SK-N-SH treated with all-trans-retinoic acid at 6 μM for 48 hours (cell line): ENCODE measurements around the gene RFX8.
A peak's percentile ranks its signal among the peaks of the same experiment; 100 is the strongest.

ENCODE experiments used
- ATAC-seq: fragments of 200-7000 bp; cut with Tn5 transposase; 3 replicates; pipeline ENCODE4 v1.9.1; 2020; ENCODE audit warnings: mild to moderate bottlenecking, moderate library complexity
- ARNTL ChIP-seq: fragments of 450-650 bp; formaldehyde crosslinking; IDR thresholded peaks from 2 replicates; pipeline ENCODE4 v1.5.0; 2020; ENCODE audit warnings: low read depth, mild to moderate bottlenecking, moderate library complexity, borderline replicate concordance
- BACH2 ChIP-seq: fragments of 250-450 bp; sonication (Bioruptor Pico); IDR thresholded peaks from 2 replicates; pipeline ENCODE4 v1.9.0; 2021; ENCODE audit warnings: mild to moderate bottlenecking, borderline replicate concordance
- ISL1 ChIP-seq: fragments of 250-450 bp; sonication (Bioruptor Pico); IDR thresholded peaks from 2 replicates; pipeline ENCODE4 v2.1.2; 2022; ENCODE audit warnings: mild to moderate bottlenecking, moderate library complexity
- OSR1 ChIP-seq: fragments of 250-450 bp; sonication (Bioruptor Pico); IDR thresholded peaks from 2 replicates; pipeline ENCODE4 v1.8.0; 2022; ENCODE audit warnings: moderate library complexity, mild to moderate bottlenecking, inconsistent platforms
- PPARA ChIP-seq: fragments of 250-450 bp; sonication (Bioruptor Pico); IDR thresholded peaks from 2 replicates; pipeline ENCODE4 v1.5.0; 2020; ENCODE audit warnings: mild to moderate bottlenecking, borderline replicate concordance
- RARB ChIP-seq: fragments of 250-450 bp; sonication (Bioruptor Pico); IDR thresholded peaks from 2 replicates; pipeline ENCODE4 v1.8.0; 2021; ENCODE audit warnings: mild to moderate bottlenecking, moderate library complexity
- TCF4 ChIP-seq: fragments of 250-450 bp; sonication (Bioruptor Pico); IDR thresholded peaks from 2 replicates; pipeline ENCODE4 v1.8.0; 2021; ENCODE audit warnings: mild to moderate bottlenecking, moderate library complexity, borderline replicate concordance
- TOX ChIP-seq: fragments of 250-450 bp; sonication (Bioruptor Pico); IDR thresholded peaks from 2 replicates; pipeline ENCODE4 v1.8.0; 2021; ENCODE audit warnings: mild to moderate bottlenecking, moderate library complexity, borderline replicate concordance
- ZFP30 ChIP-seq: fragments of 450-650 bp; formaldehyde crosslinking; IDR thresholded peaks from 2 replicates; pipeline ENCODE4 v1.5.0; 2022; ENCODE audit warnings: mild to moderate bottlenecking, moderate library complexity
- ZNF565 ChIP-seq: fragments of 450-650 bp; formaldehyde crosslinking; conservative IDR thresholded peaks from 2 replicates; pipeline ENCODE4 v1.5.0; 2020; ENCODE audit warnings: low read depth, mild to moderate bottlenecking, moderate library complexity
- ZNF70 ChIP-seq: fragments of 450-650 bp; formaldehyde crosslinking; IDR thresholded peaks from 2 replicates; pipeline ENCODE4 v1.5.0; 2020; ENCODE audit warnings: mild to moderate bottlenecking, moderate library complexity
- ZNF8 ChIP-seq: fragments of 450-650 bp; formaldehyde crosslinking; IDR thresholded peaks from 2 replicates; pipeline ENCODE4 v1.5.0; 2020; ENCODE audit warnings: mild to moderate bottlenecking, moderate library complexity
- TF ChIP-seq, protein P1 (sequence below): fragments of 250-450 bp; sonication (Bioruptor Pico); IDR thresholded peaks from 2 replicates; pipeline ENCODE4 v1.5.1; 2020; ENCODE audit warnings: low read depth, mild to moderate bottlenecking, moderate library complexity
- TF ChIP-seq, protein P2 (sequence below): fragments of 250-450 bp; sonication (Bioruptor Pico); IDR thresholded peaks from 2 replicates; pipeline ENCODE4 v1.5.1; 2021; ENCODE audit warnings: mild to moderate bottlenecking, moderate library complexity
- TF ChIP-seq, protein P3 (sequence below): fragments of 250-450 bp; sonication (Bioruptor Pico); IDR thresholded peaks from 2 replicates; pipeline ENCODE4 v1.8.0; 2020; ENCODE audit warnings: mild to moderate bottlenecking, moderate library complexity, borderline replicate concordance
- TF ChIP-seq, protein P4 (sequence below): fragments of 250-450 bp; sonication (Bioruptor Pico); IDR thresholded peaks from 2 replicates; pipeline ENCODE4 v1.8.0; 2021; ENCODE audit warnings: low read depth, mild to moderate bottlenecking, moderate library complexity, borderline replicate concordance
- TF ChIP-seq, protein P5 (sequence below): fragments of 250-450 bp; sonication (Bioruptor Pico); IDR thresholded peaks from 2 replicates; pipeline ENCODE4 v1.5.0; 2020; ENCODE audit warnings: mild to moderate bottlenecking, moderate library complexity

RFX8 gene

DNA sequence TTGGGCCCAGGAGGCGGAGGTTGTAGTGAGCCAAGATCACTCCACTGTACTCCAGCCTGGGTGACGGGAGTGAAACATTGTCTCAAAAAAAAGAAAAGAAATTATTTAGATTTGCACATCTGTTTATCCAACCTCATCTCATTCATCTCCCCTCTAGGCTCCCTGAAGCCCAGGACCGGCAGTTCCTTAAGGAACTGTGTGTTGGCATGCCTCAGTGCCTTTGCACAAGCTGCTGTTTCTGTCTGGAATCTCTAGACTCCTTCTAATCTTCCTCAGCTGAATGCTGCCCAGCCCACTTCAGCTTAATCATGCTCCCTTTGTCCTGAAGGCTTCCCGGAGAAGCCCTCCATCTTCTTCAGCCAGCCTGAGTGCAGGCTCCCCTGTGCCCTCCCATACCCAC, 10.9 kb upstream of the RFX8 start:
- TF ChIP-seq RARB (no peak), TOX (CRISPR knock-in tag) (no peak)
- TF ChIP-seq, protein P1, sequence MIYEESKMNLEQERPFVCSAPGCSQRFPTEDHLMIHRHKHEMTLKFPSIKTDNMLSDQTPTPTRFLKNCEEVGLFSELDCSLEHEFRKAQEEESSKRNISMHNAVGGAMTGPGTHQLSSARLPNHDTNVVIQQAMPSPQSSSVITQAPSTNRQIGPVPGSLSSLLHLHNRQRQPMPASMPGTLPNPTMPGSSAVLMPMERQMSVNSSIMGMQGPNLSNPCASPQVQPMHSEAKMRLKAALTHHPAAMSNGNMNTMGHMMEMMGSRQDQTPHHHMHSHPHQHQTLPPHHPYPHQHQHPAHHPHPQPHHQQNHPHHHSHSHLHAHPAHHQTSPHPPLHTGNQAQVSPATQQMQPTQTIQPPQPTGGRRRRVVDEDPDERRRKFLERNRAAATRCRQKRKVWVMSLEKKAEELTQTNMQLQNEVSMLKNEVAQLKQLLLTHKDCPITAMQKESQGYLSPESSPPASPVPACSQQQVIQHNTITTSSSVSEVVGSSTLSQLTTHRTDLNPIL, result no peak
- ATAC-seq, result no peak

DNA sequence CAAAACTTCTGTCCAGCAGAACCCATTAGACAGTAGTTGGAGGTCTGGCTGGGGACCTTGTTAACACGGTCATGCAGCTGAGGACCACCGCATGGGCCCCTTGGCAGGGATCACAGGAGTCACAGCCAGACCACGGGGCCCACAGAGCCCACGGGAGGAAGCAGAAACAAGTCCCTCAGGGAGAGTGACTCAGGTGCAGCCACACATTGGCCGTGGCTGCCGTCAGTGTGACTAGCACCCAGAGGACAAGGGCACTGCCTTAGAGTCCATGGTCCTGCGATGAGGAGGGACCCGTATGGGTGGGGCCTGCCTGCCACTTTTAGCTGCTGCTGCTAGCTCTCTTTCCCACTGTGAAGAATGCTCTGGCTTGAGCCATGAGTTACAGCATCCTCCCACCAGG, 5.9 kb upstream of the RFX8 start:
- no peak for TF ChIP-seq PPARA (CRISPR knock-in tag)
- TF ChIP-seq, protein P2, sequence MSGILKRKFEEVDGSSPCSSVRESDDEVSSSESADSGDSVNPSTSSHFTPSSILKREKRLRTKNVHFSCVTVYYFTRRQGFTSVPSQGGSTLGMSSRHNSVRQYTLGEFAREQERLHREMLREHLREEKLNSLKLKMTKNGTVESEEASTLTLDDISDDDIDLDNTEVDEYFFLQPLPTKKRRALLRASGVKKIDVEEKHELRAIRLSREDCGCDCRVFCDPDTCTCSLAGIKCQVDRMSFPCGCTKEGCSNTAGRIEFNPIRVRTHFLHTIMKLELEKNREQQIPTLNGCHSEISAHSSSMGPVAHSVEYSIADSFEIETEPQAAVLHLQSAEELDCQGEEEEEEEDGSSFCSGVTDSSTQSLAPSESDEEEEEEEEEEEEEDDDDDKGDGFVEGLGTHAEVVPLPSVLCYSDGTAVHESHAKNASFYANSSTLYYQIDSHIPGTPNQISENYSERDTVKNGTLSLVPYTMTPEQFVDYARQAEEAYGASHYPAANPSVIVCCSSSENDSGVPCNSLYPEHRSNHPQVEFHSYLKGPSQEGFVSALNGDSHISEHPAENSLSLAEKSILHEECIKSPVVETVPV (CRISPR knock-in tag), result no peak
- TF ChIP-seq ZNF8, result no peak
- TF ChIP-seq, protein P3, sequence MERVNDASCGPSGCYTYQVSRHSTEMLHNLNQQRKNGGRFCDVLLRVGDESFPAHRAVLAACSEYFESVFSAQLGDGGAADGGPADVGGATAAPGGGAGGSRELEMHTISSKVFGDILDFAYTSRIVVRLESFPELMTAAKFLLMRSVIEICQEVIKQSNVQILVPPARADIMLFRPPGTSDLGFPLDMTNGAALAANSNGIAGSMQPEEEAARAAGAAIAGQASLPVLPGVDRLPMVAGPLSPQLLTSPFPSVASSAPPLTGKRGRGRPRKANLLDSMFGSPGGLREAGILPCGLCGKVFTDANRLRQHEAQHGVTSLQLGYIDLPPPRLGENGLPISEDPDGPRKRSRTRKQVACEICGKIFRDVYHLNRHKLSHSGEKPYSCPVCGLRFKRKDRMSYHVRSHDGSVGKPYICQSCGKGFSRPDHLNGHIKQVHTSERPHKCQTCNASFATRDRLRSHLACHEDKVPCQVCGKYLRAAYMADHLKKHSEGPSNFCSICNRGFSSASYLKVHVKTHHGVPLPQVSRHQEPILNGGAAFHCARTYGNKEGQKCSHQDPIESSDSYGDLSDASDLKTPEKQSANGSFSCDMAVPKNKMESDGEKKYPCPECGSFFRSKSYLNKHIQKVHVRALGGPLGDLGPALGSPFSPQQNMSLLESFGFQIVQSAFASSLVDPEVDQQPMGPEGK (CRISPR knock-in tag), result no peak
- TF ChIP-seq TCF4 (CRISPR knock-in tag), result no peak
- TF ChIP-seq, protein P4, sequence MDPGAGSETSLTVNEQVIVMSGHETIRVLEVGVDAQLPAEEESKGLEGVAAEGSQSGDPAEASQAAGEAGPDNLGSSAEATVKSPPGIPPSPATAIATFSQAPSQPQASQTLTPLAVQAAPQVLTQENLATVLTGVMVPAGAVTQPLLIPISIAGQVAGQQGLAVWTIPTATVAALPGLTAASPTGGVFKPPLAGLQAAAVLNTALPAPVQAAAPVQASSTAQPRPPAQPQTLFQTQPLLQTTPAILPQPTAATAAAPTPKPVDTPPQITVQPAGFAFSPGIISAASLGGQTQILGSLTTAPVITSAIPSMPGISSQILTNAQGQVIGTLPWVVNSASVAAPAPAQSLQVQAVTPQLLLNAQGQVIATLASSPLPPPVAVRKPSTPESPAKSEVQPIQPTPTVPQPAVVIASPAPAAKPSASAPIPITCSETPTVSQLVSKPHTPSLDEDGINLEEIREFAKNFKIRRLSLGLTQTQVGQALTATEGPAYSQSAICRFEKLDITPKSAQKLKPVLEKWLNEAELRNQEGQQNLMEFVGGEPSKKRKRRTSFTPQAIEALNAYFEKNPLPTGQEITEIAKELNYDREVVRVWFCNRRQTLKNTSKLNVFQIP (CRISPR knock-in tag), result no peak
- no peak for TF ChIP-seq OSR1
- TF ChIP-seq, protein P5, sequence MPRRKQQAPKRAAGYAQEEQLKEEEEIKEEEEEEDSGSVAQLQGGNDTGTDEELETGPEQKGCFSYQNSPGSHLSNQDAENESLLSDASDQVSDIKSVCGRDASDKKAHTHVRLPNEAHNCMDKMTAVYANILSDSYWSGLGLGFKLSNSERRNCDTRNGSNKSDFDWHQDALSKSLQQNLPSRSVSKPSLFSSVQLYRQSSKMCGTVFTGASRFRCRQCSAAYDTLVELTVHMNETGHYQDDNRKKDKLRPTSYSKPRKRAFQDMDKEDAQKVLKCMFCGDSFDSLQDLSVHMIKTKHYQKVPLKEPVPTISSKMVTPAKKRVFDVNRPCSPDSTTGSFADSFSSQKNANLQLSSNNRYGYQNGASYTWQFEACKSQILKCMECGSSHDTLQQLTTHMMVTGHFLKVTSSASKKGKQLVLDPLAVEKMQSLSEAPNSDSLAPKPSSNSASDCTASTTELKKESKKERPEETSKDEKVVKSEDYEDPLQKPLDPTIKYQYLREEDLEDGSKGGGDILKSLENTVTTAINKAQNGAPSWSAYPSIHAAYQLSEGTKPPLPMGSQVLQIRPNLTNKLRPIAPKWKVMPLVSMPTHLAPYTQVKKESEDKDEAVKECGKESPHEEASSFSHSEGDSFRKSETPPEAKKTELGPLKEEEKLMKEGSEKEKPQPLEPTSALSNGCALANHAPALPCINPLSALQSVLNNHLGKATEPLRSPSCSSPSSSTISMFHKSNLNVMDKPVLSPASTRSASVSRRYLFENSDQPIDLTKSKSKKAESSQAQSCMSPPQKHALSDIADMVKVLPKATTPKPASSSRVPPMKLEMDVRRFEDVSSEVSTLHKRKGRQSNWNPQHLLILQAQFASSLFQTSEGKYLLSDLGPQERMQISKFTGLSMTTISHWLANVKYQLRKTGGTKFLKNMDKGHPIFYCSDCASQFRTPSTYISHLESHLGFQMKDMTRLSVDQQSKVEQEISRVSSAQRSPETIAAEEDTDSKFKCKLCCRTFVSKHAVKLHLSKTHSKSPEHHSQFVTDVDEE (CRISPR knock-in tag), result no peak
- no peak for TF ChIP-seq RARB
- no peak for ATAC-seq

- ATAC-seq, result no peak
- TF ChIP-seq ARNTL (CRISPR knock-in tag), result no peak
- TF ChIP-seq ZFP30 (CRISPR knock-in tag), result no peak
Observed at GRCh38 chr2:101479810-101480209, 4.9 kb upstream of the RFX8 start.

GRCh38 chr2:101479328-101479727, 4.4 kb upstream of the RFX8 start:
- no peak for TF ChIP-seq ISL1 (CRISPR knock-in tag)
- no peak for TF ChIP-seq ZNF8
- TF ChIP-seq OSR1, result no peak
- TF ChIP-seq BACH2 (CRISPR knock-in tag), result no peak
- no peak for TF ChIP-seq ZNF70 (CRISPR knock-in tag)
- TF ChIP-seq, protein P3 (CRISPR knock-in tag), result no peak
- TF ChIP-seq ZNF565, result no peak
- TF ChIP-seq, protein P2 (CRISPR knock-in tag), result no peak
- no peak for TF ChIP-seq ARNTL (CRISPR knock-in tag)
- TF ChIP-seq ZFP30 (CRISPR knock-in tag), result no peak

More at GRCh38 chr2:101479328-101479727, 4.4 kb upstream of the RFX8 start:
- ATAC-seq, result peak; percentile 34
